Stomach (tissue), 9 donors: ENCODE results near the gene LRP10. TPM values are rescaled to one million over a fixed set of nuclear protein-coding genes. Genes with fewer than 3 reads are reported as not detected.

Source experiments
- DNase-seq, 2 donors: peaks; one replicate each; pipeline versions ENCODE4 v3.0.0 to v3.0.0-alpha.2; 2013 to 2019
- H3K27ac ChIP-seq, 5 donors: fragments of 200-600 bp in 4 of 5; sonication (generic) in 4 of 5; one replicate each; pipeline ENCODE4 v1.5.1; 2013 to 2019; ENCODE audit warnings: mild to moderate bottlenecking in 1 of 5, moderate library complexity in 1 of 5
- H3K27me3 ChIP-seq, 3 donors: fragments of 200-600 bp; sonication (generic); one replicate each; pipeline ENCODE4 v1.5.1; 2017 to 2019; ENCODE audit warnings: mixed run types in 1 of 3
- H3K36me3 ChIP-seq, 4 donors: fragments of 200-600 bp; sonication (generic); 1 replicate in 3 of 4; 2 replicates in 1 of 4; pipeline ENCODE4 v1.5.1; 2016 to 2019
- H3K4me1 ChIP-seq, 4 donors: fragments of 200-600 bp; sonication (generic); one replicate each; pipeline ENCODE4 v1.5.1; 2016 to 2019
- H3K4me3 ChIP-seq, 4 donors: fragments of 200-600 bp; sonication (generic) in 3 of 4; one replicate each; pipeline ENCODE4 v1.5.1; 2016 to 2019; ENCODE audit warnings: mild to moderate bottlenecking in 1 of 4
- H3K9me3 ChIP-seq, 4 donors: fragments of 200-600 bp; sonication (generic); one replicate each; pipeline ENCODE4 v1.5.1; 2016 to 2019
- CTCF ChIP-seq, 7 experiments: fragments of 450-650 bp in 4 of 7; fragments of 200-600 bp in 3 of 7; sonication (generic) in 3 of 7; IDR thresholded peaks; one replicate each; pipeline ENCODE4 v1.5.1; 2016 to 2019; ENCODE audit warnings: antibody characterized with exemption in 7 of 7, control low read depth in 2 of 7, mild to moderate bottlenecking in 1 of 7
- EP300 ChIP-seq: sonication (generic); formaldehyde crosslinking; IDR thresholded peaks from one replicate; pipeline ENCODE4 v1.6.1; 2017; ENCODE audit warnings: antibody characterized with exemption
- POLR2A ChIP-seq, 4 donors: fragments of 450-650 bp; IDR thresholded peaks; one replicate each; pipeline ENCODE4 v1.6.1; 2016; ENCODE audit warnings: antibody characterized with exemption in 4 of 4, control low read depth in 2 of 4, mild to moderate bottlenecking in 1 of 4, moderate library complexity in 1 of 4
- POLR2AphosphoS5 ChIP-seq, 3 donors: sonication (generic); formaldehyde crosslinking; IDR thresholded peaks; one replicate each; pipeline ENCODE4 v1.6.1; 2016; ENCODE audit warnings: antibody characterized with exemption in 3 of 3
- WGBS, 5 donors: extraction: QIAGEN DNeasy Blood & Tissue Kit in 3 of 5; methylation state at CpG; one replicate each; pipeline versions ENCODE4 v1.1.5 to v1.1.7; 2013 to 2018; 5-methylcytosine and 5-hydroxymethylcytosine counted together
- intact Hi-C: fragments of 100-400 bp; cut with DNase I; formaldehyde crosslinking; loops from one replicate; pipeline ENCODE4 v1.15.1; 2023; ENCODE audit warnings: low total_unique reads
- polyA plus RNA-seq, 3 donors: library from polyadenylated mRNA; stranded (reverse); fragments of 200-250 nt; gene quantifications; one replicate each; pipeline ENCODE4 v1.2.3, GENCODE V29; 2013
- total RNA-seq, 5 donors: library from RNA; depleted of rRNA; stranded (reverse); fragments of >200 nt; gene quantifications; one replicate each; pipeline versions ENCODE4 v1.1.0 to v1.2.3, GENCODE V29; 2014 to 2016
- donor health status: healthy with polysubstance abuse.
- donor health status: Bipolar disorder and iron deficiency.
- donor health status: healthy.

LRP10 gene
- total and polyA plus RNA-seq, 8 donors: 25.1 to 277 (median 63.6) TPM

GRCh38 chr14:22870811-22871223 lies 723 bp upstream of the LRP10 start:
- H3K4me3 ChIP-seq: peak overlapping the region; percentile 70 to 99 (median 92)
- no peaks in the 10 kb centered on the region for H3K9me3 ChIP-seq
- peaks cover 19 to 28% (median 28%) of the 10 kb centered on the region in 4 donors for H3K36me3 ChIP-seq
- peak overlapping the region; percentile 94 to 100 (median 99) for H3K27ac ChIP-seq
- WGBS, 5 donors: 0 to 6% (median 3%) methylated on average over 1 of the region's 1 CpG
- H3K27me3 ChIP-seq: no peaks in the 10 kb centered on the region
- TF ChIP-seq POLR2A (IDR thresholded peaks at IDR 0.05) (no peak), POLR2AphosphoS5 (IDR thresholded peaks at IDR 0.05) (peak in 1 of 3 donors; percentile 51)
- intact Hi-C loops: no loop called here
- DNase-seq: no peak
- H3K4me1 ChIP-seq: peaks cover 25 to 53% (median 41%) of the 10 kb centered on the region in 4 donors

- peak overlapping the region; percentile 70 to 99 (median 92) for H3K4me3 ChIP-seq
- H3K27me3 ChIP-seq: no peaks in the 10 kb centered on the region
- H3K36me3 ChIP-seq: peaks cover 33 to 42% (median 42%) of the 10 kb centered on the region in 4 donors
- H3K27ac ChIP-seq: peak overlapping the region; percentile 94 to 100 (median 99)
- TF ChIP-seq POLR2AphosphoS5 (IDR thresholded peaks at IDR 0.05): peak in 2 of 3 donors; percentile 43 to 87
- no peak for TF ChIP-seq EP300
- TF ChIP-seq POLR2A (IDR thresholded peaks at IDR 0.05): no peak
- TF ChIP-seq CTCF (IDR thresholded peaks at IDR 0.05): peak in 5 of 7 experiments; percentile 94 to 97 (median 95)
- H3K4me1 ChIP-seq: peaks cover 25 to 65% (median 48%) of the 10 kb centered on the region in 4 donors
- no peaks in the 10 kb centered on the region for H3K9me3 ChIP-seq
- intact Hi-C loops: no loop called here
- DNase-seq: peak; percentile 90 to 95
- WGBS, 5 donors: 0 to 1% (median 0%) methylated on average over 26 to 45 of the region's 45 CpGs
Observed at GRCh38 chr14:22872033-22872832, 693 bp downstream of the LRP10 start.

- DNase-seq: no peak
- H3K9me3 ChIP-seq: no peaks in the 10 kb centered on the region
- peaks cover 25 to 66% (median 48%) of the 10 kb centered on the region in 4 donors for H3K4me1 ChIP-seq
- WGBS, 5 donors: 33 to 39% (median 36%) methylated on average over 9 to 10 of the region's 10 CpGs
- H3K27ac ChIP-seq: peak overlapping the region; percentile 94 to 100 (median 99)
- peak overlapping the region; percentile 70 to 99 (median 92) for H3K4me3 ChIP-seq
- TF ChIP-seq EP300: no peak
- TF ChIP-seq CTCF (IDR thresholded peaks at IDR 0.05): peak in 1 of 7 experiments; percentile 10
- TF ChIP-seq POLR2A (IDR thresholded peaks at IDR 0.05): no peak
- no peak for TF ChIP-seq POLR2AphosphoS5 (IDR thresholded peaks at IDR 0.05)
- intact Hi-C loops: no loop called here
- H3K36me3 ChIP-seq: peaks cover 40 to 50% (median 49%) of the 10 kb centered on the region in 4 donors
- H3K27me3 ChIP-seq: no peaks in the 10 kb centered on the region
Observed at GRCh38 chr14:22872833-22873520, 1.4 kb downstream of the LRP10 start.

- no peak for TF ChIP-seq CTCF (IDR thresholded peaks at IDR 0.05)
- TF ChIP-seq POLR2AphosphoS5 (IDR thresholded peaks at IDR 0.05): no peak
- no peak for TF ChIP-seq EP300
- TF ChIP-seq POLR2A (IDR thresholded peaks at IDR 0.05): no peak
- intact Hi-C loops: no loop called here
- no peaks in the 10 kb centered on the region for H3K9me3 ChIP-seq
- H3K4me3 ChIP-seq: no peak overlapping the region
- peaks cover 21 to 55% (median 41%) of the 10 kb centered on the region in 4 donors for H3K4me1 ChIP-seq
- H3K27ac ChIP-seq: no peak overlapping the region
- DNase-seq: no peak
- no peaks in the 10 kb centered on the region for H3K27me3 ChIP-seq
- WGBS, 5 donors: 95 to 97% (median 97%) methylated on average over 7 to 15 of the region's 15 CpGs
- peaks cover 51 to 72% (median 71%) of the 10 kb centered on the region in 4 donors for H3K36me3 ChIP-seq
Observed at GRCh38 chr14:22875003-22875747, 3.6 kb downstream of the LRP10 start.
